HUES6 (cell line): ENCODE data around the gene BDP1.
"Not testable (repeated sequence)": the region's sequence is repeated elsewhere in the genome, so short reads cannot be mapped to it uniquely, and the experiment has no call there.

Source experiments
- H3K27ac ChIP-seq: 2 replicates; pipeline ENCODE4 v1.7.0; 2013; ENCODE audit warnings: low read depth, mild to moderate bottlenecking, low read length, inconsistent platforms
- H3K27me3 ChIP-seq: 2 replicates; pipeline ENCODE4 v1.6.1; 2013; ENCODE audit warnings: low read length; ENCODE audit not compliant: control insufficient read depth, insufficient read depth
- H3K36me3 ChIP-seq: 2 replicates; pipeline ENCODE4 v1.6.1; 2013; ENCODE audit warnings: low read length; ENCODE audit not compliant: control insufficient read depth, insufficient read depth
- H3K4me1 ChIP-seq: 2 replicates; pipeline ENCODE4 v1.6.1; 2013; ENCODE audit warnings: low read length; ENCODE audit not compliant: control insufficient read depth, insufficient read depth
- H3K4me3 ChIP-seq: 2 replicates; pipeline ENCODE4 v1.5.1; 2013; ENCODE audit warnings: low read depth, low read length
- H3K9ac ChIP-seq: one replicate; pipeline ENCODE4 v1.6.1; 2013; ENCODE audit warnings: mild to moderate bottlenecking, low read length
- H3K9me3 ChIP-seq: 2 replicates; pipeline ENCODE4 v1.6.1; 2013; ENCODE audit warnings: low read depth, low read length; ENCODE audit not compliant: control insufficient read depth, insufficient read depth

Gene BDP1

DNA sequence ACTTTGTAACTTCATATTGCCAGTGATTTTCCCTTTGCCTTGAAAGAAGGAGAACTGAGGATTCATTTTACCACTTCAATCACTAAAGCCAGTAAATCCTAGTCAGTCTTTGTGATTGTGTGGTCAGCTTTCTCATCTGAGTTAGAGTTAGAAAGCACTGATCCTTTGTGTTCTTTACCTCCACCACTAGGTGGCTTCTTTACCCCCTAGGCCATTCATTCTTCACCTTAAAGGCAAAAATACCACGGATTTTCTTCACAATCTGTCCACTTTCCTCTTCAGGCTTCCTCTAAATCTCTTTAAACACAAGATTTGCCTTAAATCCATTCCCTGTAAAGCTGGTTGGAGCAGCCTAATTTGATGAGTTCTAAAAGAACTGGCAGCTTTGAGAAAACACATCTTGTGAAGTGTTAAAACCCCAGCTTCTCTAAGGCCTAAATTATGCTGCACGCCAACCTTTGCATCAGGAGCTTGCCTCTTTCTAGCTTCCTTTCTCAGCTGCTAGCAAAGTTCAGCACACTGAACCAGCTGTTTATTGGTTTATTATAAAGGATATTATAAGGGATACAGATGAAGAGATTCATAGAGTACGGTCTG lies 20.4 kb downstream of the BDP1 start:
- Histone ChIP-seq H3K4me1 (no peaks in the 10 kb centered on the region), H3K27me3 (no peaks in the 10 kb centered on the region), H3K27ac (no peak overlapping the region), H3K9ac (no peak overlapping the region), H3K36me3 (peaks cover 42% of the 10 kb centered on the region), H3K4me3 (no peak overlapping the region), H3K9me3 (no peaks in the 10 kb centered on the region)

DNA sequence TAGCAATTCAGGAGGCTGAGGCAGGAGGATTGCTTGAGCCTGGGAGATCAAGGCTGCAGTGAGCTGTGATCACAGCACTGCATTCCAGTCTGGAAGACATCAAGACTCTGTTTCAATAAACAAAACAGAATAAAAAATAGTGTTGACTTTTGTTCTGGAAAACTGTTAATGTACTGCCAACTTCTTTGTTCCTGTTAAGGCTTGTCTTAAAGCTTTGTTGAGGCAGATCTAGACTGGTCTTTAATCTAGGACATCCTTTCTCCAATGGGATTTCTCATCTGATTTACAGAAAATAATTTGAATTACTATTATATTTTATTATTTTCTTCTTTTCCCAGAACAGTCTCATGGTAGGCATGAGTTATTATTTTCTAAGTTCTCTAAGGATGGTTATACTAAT lies 26.0 kb downstream of the BDP1 start:
- H3K36me3 ChIP-seq, result peaks cover 63% of the 10 kb centered on the region
- no peak overlapping the region for H3K27ac ChIP-seq
- no peaks in the 10 kb centered on the region for H3K9me3 ChIP-seq
- H3K4me3 ChIP-seq, result no peak overlapping the region
- H3K9ac ChIP-seq, result no peak overlapping the region
- H3K27me3 ChIP-seq, result no peaks in the 10 kb centered on the region
- no peaks in the 10 kb centered on the region for H3K4me1 ChIP-seq

GRCh38 chr5:71482132-71482531 lies 26.7 kb downstream of the BDP1 start:
- no peak overlapping the region for H3K4me3 ChIP-seq
- no peak overlapping the region for H3K27ac ChIP-seq
- H3K36me3 ChIP-seq, result peaks cover 66% of the 10 kb centered on the region

GRCh38 chr5:71483355-71483754 lies 27.9 kb downstream of the BDP1 start:
- H3K4me3 ChIP-seq, result no peak overlapping the region
- H3K4me1 ChIP-seq, result no peaks in the 10 kb centered on the region
- no peak overlapping the region for H3K9ac ChIP-seq
- peaks cover 70% of the 10 kb centered on the region for H3K36me3 ChIP-seq
- H3K27ac ChIP-seq, result no peak overlapping the region
- H3K9me3 ChIP-seq, result no peaks in the 10 kb centered on the region
- H3K27me3 ChIP-seq, result no peaks in the 10 kb centered on the region

More at GRCh38 chr5:71482132-71482531, 26.7 kb downstream of the BDP1 start:
- H3K4me1 ChIP-seq, result no peaks in the 10 kb centered on the region
- no peak overlapping the region for H3K9ac ChIP-seq
- H3K27me3 ChIP-seq, result no peaks in the 10 kb centered on the region
- no peaks in the 10 kb centered on the region for H3K9me3 ChIP-seq

DNA sequence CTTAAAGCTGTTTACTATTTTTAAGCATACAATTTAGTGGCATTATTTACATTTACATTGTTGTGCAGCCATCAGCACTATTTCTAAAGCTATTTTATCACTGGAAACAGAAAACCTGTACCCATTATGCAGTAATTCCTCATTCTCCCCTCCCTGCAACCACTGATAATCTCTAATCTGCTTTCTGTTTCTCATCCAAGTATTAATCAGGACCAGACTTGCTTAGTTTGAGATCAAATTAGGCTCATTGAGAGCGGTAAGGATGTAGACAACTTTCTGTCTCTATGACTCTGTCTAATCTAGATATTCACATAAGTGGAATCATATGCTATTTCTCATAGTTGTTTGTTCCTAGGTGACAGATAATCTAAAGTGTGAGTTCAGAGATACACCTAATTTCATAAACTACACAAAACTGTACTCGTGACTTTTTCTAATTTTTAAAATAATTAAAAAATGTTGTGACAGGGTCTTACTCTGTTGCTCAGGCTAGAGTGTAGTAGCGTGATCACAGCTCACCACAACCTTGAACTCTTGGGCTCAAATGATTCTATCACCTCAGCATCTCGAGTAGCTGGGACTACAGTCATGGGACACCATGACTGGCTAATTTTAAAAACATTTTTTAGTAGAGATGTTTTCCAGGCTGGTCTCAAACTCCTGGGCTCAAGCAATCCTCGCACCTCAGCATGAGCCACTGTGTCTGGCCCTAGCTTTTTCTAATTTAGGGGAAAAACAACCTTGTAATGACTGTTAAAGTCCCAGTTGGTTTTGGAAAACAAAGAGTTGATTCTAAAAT lies 37.6 kb downstream of the BDP1 start:
- peaks cover 85% of the 10 kb centered on the region for H3K36me3 ChIP-seq
- no peak overlapping the region for H3K4me3 ChIP-seq
- H3K27me3 ChIP-seq, result no peaks in the 10 kb centered on the region
- H3K4me1 ChIP-seq, result no peaks in the 10 kb centered on the region
- no peak overlapping the region; the same call in 1 of the 2 replicates for H3K27ac ChIP-seq
- no peak overlapping the region for H3K9ac ChIP-seq
- H3K9me3 ChIP-seq, result no peaks in the 10 kb centered on the region

GRCh38 chr5:71494202-71494601 lies 38.8 kb downstream of the BDP1 start:
- H3K4me1 ChIP-seq, H3K4me3 ChIP-seq, H3K27me3 ChIP-seq, H3K9me3 ChIP-seq, H3K27ac ChIP-seq, H3K9ac ChIP-seq: not testable (repeated sequence)
- H3K36me3 ChIP-seq, result peaks cover 83% of the 10 kb centered on the region

GRCh38 chr5:71498756-71499155 lies 43.3 kb downstream of the BDP1 start:
- not testable (repeated sequence) for H3K4me3 ChIP-seq, H3K27me3 ChIP-seq, H3K27ac ChIP-seq, H3K9me3 ChIP-seq, H3K4me1 ChIP-seq, H3K9ac ChIP-seq
- peaks cover 79% of the 10 kb centered on the region for H3K36me3 ChIP-seq

DNA sequence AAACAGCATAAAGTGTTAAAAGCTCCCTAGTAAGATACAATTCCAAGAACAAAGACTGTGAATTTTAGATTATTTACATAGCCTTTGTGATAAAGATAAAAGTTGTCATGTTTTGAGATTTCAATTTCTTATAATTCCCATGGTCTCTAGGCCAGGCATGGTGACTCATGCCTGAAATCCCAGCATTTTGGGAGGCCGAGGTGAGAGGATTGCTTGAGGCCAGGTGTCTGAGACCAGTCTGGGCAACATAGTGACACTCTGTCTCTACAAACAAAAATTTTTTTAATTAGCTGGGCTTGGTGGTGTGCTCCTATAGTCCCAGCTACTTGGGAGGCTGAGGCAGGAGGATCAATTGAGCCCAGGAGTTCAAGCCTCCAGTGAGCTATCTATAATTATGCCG lies 48.1 kb downstream of the BDP1 start:
- Histone ChIP-seq H3K36me3 (peaks cover 92% of the 10 kb centered on the region), H3K4me1 (no peaks in the 10 kb centered on the region), H3K27ac (no peak overlapping the region), H3K9ac (no peak overlapping the region), H3K4me3 (no peak overlapping the region), H3K27me3 (no peaks in the 10 kb centered on the region), H3K9me3 (no peaks in the 10 kb centered on the region)

DNA sequence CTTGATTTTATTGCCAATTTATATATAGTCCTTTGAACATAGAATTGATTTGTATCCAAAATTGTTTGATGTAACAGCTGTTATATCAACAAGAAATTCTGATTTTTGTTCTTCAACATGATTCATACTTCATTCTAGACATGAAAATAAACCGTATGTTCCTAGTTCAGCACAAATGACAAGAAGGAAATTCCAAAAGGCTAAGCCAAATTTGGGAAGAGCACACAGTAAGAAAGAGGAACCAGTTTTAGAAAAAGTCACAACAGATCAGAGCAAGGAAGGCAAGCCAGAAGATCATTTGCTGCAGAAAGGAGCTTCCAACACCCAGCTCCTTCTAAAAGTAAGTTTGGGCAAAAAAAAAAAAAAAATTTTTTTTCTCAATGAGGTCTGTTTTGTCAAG lies 66.7 kb downstream of the BDP1 start:
- H3K36me3 ChIP-seq, result peaks cover 66% of the 10 kb centered on the region
- H3K9ac ChIP-seq, result no peak overlapping the region
- H3K4me1 ChIP-seq, result no peaks in the 10 kb centered on the region

DNA sequence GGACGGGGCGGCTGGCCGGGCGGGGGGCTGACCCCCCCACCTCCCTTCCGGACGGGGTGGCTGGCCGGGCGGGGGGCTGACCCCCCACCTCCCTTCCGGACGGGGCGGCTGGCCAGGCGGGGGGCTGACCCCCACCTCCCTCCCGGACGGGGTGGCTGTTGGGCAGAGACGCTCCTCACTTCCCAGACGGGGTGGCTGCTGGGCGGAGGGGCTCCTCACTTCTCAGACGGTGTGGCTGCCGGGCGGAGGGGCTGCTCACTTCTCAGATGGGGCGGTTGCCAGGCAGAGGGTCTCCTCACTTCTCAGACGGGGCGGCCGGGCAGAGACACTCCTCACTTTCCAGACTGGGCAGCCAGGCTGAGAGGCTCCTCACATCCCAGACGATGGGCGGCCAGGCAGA lies 70.2 kb downstream of the BDP1 start:
- peaks cover 53% of the 10 kb centered on the region for H3K36me3 ChIP-seq
- not testable (repeated sequence) for H3K9me3 ChIP-seq, H3K27ac ChIP-seq, H3K27me3 ChIP-seq, H3K4me1 ChIP-seq, H3K4me3 ChIP-seq, H3K9ac ChIP-seq

More for the DNA sequence above, 66.7 kb downstream of the BDP1 start:
- Histone ChIP-seq H3K9me3 (no peaks in the 10 kb centered on the region), H3K27ac (no peak overlapping the region), H3K4me3 (no peak overlapping the region), H3K27me3 (no peaks in the 10 kb centered on the region)

- H3K36me3 ChIP-seq, result peaks cover 53% of the 10 kb centered on the region
- no peaks in the 10 kb centered on the region for H3K27me3 ChIP-seq
- H3K9ac ChIP-seq, result no peak overlapping the region
- no peaks in the 10 kb centered on the region for H3K4me1 ChIP-seq
- no peak overlapping the region for H3K4me3 ChIP-seq
- no peak overlapping the region for H3K27ac ChIP-seq
- no peaks in the 10 kb centered on the region for H3K9me3 ChIP-seq
Measured at GRCh38 chr5:71528206-71528605, 72.8 kb downstream of the BDP1 start.
